Effector memory CD4-positive, alpha-beta T cell (primary cell): ENCODE data around the gene NPPB.

ENCODE experiments used
- DNase-seq, 3 donors: peaks; one replicate each; pipeline ENCODE4 v3.0.0-alpha.2; 2020
- H3K27ac ChIP-seq: 2 replicates; pipeline ENCODE4 v1.7.0; 2013; ENCODE audit warnings: mild to moderate bottlenecking, low read length, moderate library complexity; ENCODE audit not compliant: insufficient read depth, poor library complexity, severe bottlenecking
- H3K27me3 ChIP-seq: replicated peaks from 2 replicates; pipeline ENCODE4 v1.7.0; 2013; ENCODE audit warnings: mild to moderate bottlenecking, low read length; ENCODE audit not compliant: insufficient read depth, control insufficient read depth, poor library complexity, severe bottlenecking
- H3K36me3 ChIP-seq: 2 replicates; pipeline ENCODE4 v1.7.0; 2013; ENCODE audit warnings: mild to moderate bottlenecking, low read length, moderate library complexity; ENCODE audit not compliant: control insufficient read depth, insufficient read depth
- H3K4me1 ChIP-seq: 2 replicates; pipeline ENCODE4 v1.7.0; 2013; ENCODE audit warnings: low read length, mild to moderate bottlenecking; ENCODE audit not compliant: control insufficient read depth, insufficient read depth, poor library complexity, severe bottlenecking
- H3K4me3 ChIP-seq: 2 replicates; pipeline ENCODE4 v1.7.0; 2013; ENCODE audit warnings: low read length, low read depth, mild to moderate bottlenecking; ENCODE audit not compliant: insufficient read depth, poor library complexity, severe bottlenecking
- H3K9me3 ChIP-seq: 2 replicates; pipeline ENCODE4 v1.7.0; 2013; ENCODE audit warnings: mild to moderate bottlenecking, low read length, moderate library complexity; ENCODE audit not compliant: control insufficient read depth

NPPB gene

GRCh38 chr1:11835441-11836225, 23.1 kb downstream of the NPPB start:
- no peak for DNase-seq
- no peaks in the 10 kb centered on the region for H3K27me3 ChIP-seq
- peaks cover 48% of the 10 kb centered on the region for H3K36me3 ChIP-seq
- H3K4me1 ChIP-seq = no peaks in the 10 kb centered on the region
- H3K27ac ChIP-seq = no peak overlapping the region
- no peak overlapping the region for H3K4me3 ChIP-seq
- no peaks in the 10 kb centered on the region for H3K9me3 ChIP-seq

DNA sequence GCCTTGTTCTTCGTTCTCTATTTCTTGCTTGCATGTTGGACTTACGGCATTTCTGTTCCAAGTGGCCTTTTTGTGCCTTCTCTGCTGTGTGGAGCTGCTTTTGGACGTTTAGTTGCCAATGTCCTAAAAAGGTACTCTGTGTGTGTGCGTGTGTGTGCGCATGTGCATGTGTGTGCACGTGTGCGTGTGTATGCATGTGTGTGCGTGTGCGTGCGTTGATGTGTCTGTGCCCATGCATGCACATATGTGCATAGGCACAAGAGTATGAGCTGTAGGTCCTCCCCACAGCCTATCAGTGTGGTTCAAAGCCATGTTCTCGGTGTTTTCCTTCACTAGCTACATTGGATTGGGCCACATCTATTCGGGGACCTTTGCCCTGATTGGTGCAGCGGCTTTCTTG, 24.8 kb downstream of the NPPB start:
- no peaks in the 10 kb centered on the region for H3K9me3 ChIP-seq
- no peak overlapping the region for H3K27ac ChIP-seq
- no peak overlapping the region for H3K4me3 ChIP-seq
- no peaks in the 10 kb centered on the region for H3K27me3 ChIP-seq
- no peak for DNase-seq
- no peaks in the 10 kb centered on the region for H3K4me1 ChIP-seq
- peaks cover 47% of the 10 kb centered on the region for H3K36me3 ChIP-seq

- Histone ChIP-seq H3K36me3 (peaks cover 50% of the 10 kb centered on the region), H3K27me3 (no peaks in the 10 kb centered on the region), H3K4me3 (no peak overlapping the region), H3K9me3 (no peaks in the 10 kb centered on the region), H3K27ac (no peak overlapping the region), H3K4me1 (no peaks in the 10 kb centered on the region)
- DNase-seq = no peak
Observed at GRCh38 chr1:11833497-11833896, 25.2 kb downstream of the NPPB start.

GRCh38 chr1:11831945-11832725, 26.6 kb downstream of the NPPB start:
- Histone ChIP-seq H3K36me3 (peaks cover 43% of the 10 kb centered on the region), H3K27me3 (no peaks in the 10 kb centered on the region), H3K9me3 (no peaks in the 10 kb centered on the region), H3K27ac (no peak overlapping the region), H3K4me3 (no peak overlapping the region), H3K4me1 (no peaks in the 10 kb centered on the region)
- no peak for DNase-seq

DNA sequence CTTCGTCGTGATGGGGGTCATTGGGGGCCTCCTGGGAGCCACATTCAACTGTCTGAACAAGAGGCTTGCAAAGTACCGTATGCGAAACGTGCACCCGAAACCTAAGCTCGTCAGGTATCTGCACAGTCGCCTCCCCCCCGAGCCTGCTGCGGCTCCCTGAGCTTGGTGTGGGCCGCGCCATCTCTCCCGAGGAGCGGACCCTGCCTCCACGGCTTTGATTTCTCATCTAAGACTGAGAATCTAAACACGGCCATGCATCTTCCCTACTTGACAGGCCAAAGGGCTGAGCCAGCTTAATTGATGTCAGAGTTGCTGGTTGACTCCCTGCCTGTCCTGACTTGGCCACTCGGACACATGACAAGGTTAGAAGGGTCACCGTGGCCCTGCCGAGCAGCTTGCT, 30.2 kb downstream of the NPPB start:
- H3K36me3 ChIP-seq = peaks cover 46% of the 10 kb centered on the region
- H3K27me3 ChIP-seq = no peaks in the 10 kb centered on the region
- H3K27ac ChIP-seq = no peak overlapping the region
- no peak for DNase-seq
- no peaks in the 10 kb centered on the region for H3K4me1 ChIP-seq
- H3K4me3 ChIP-seq = no peak overlapping the region
- no peaks in the 10 kb centered on the region for H3K9me3 ChIP-seq

- Histone ChIP-seq H3K4me1 (no peaks in the 10 kb centered on the region), H3K27me3 (no peaks in the 10 kb centered on the region), H3K27ac (no peak overlapping the region), H3K9me3 (no peaks in the 10 kb centered on the region), H3K36me3 (peaks cover 42% of the 10 kb centered on the region), H3K4me3 (no peak overlapping the region)
- no peak for DNase-seq
Observed at GRCh38 chr1:11826946-11827345, 31.8 kb downstream of the NPPB start.

DNA sequence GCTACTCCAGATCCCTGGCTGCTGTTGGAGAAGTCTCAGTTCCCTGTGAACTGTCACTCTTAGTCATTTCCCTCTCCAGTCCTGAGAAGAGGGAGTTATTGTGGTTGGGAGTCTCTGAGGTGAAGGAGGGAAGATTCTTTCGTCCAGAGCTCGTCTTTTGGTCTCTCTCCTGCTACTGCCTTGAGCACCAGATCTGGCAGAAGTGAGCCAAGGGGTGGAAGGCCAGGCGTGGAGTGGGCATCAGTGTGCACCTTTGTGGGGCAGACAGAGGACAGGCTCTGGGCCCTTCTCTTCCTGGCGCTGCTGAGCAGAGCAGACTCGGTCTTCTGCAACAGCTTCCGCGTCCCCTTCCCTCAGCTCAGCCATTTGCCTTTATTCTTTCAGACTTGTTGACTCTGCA, 33.6 kb downstream of the NPPB start:
- no peak for DNase-seq
- Histone ChIP-seq H3K4me3 (no peak overlapping the region), H3K9me3 (no peaks in the 10 kb centered on the region), H3K36me3 (peaks cover 42% of the 10 kb centered on the region), H3K4me1 (no peaks in the 10 kb centered on the region), H3K27ac (no peak overlapping the region), H3K27me3 (no peaks in the 10 kb centered on the region)

DNA sequence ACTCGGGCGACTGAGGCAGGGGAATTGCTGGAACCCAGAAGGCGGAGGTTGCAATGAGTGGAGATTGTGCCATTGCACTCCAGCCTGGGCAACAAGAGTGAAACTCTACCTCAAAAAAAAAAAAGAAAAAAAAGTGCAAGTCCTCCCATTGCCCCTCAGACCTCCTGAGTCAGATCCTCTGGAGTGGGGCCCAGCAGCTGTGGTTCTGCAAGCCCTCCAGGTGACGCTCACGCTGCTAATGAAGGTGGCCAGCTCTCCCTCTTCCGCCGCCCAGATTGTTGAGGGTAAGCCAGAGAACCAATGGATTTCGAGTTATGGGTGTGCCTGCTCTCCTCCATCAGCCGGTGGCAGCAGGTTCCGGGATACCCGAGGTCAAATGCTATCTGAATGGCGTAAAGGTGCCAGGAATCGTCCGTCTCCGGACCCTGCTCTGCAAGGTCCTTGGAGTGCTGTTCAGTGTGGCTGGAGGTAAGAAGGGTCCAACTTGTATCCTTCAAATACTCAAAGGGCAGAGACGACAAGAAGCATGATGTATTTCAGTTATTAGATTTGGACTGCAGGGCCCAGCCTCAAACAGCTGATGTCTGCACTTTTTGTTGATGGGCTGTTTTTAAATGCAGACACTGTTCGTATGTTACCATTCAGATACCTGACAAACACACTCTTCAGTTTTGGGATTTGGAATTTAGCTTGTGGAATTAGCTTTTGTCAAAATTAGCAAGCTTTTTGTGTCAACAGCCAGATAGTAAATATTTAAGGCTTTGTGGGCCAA, 35.2 kb downstream of the NPPB start:
- no peak overlapping the region for H3K4me3 ChIP-seq
- no peak for DNase-seq
- H3K36me3 ChIP-seq = peaks cover 44% of the 10 kb centered on the region

DNA sequence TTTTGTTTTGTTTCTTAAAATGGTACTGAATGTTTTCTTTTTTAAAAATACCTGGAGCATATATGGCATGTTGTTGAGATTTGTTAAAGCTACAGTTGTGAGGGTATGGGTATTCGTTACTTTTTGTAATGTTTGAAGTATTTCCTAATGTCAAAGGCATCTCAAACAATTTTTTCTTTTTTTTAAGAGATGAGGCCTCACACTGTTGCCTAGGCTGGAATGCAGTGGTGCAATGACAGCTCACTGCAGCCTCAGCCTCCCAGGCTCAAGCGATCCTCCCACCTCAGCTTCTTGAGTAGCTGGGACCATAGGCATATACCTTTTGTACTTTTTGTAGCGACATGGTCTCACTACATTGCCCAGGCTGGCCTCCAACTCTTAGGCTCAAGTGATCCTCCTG, 36.7 kb downstream of the NPPB start:
- H3K27ac ChIP-seq = no peak overlapping the region

More for the DNA sequence above, 35.2 kb downstream of the NPPB start:
- Histone ChIP-seq H3K4me1 (no peaks in the 10 kb centered on the region), H3K27me3 (no peaks in the 10 kb centered on the region), H3K27ac (no peak overlapping the region), H3K9me3 (no peaks in the 10 kb centered on the region)

More for the DNA sequence above, 36.7 kb downstream of the NPPB start:
- peaks cover 47% of the 10 kb centered on the region for H3K36me3 ChIP-seq
- no peaks in the 10 kb centered on the region for H3K4me1 ChIP-seq
- H3K27me3 ChIP-seq = no peaks in the 10 kb centered on the region
- DNase-seq = no peak
- H3K9me3 ChIP-seq = no peaks in the 10 kb centered on the region
- H3K4me3 ChIP-seq = no peak overlapping the region
